ENCODE data around the gene GABRG3.

GABRG3 gene

DNA sequence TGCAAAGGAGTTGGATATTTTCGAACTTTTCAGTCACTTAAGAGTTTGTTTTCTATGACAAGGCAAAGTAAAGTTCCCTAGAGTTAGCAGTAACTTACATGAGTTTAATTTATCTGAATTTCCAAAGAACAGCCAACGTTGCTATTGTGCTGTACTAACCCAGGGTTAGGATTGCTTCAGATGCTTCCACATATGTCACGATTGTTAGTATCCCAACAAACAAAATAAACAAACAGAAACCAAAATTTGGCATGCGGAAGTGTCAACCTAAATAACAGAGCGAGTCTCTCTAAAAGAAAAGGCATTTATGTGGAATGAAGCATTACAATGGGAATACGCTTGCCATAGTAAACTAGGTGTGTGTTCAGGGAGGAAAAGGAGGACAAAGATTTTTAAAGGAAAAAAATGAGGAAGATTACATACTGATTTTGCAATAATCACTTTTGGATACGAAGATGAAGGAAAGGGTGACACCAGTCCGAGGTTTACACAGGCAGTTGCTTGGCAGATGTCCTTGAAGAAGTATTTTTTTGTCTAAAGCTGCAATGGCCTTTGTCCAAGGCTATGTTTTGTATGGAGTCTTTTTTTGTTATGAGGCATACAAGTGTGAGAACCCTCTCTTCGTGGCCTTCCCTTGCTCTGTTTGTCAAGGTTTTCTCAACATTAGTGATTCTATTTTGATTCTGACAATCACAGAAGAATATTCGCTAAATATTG lies 267.9 kb downstream of the GABRG3 start:
- no peak overlapping the region for H3K4me3 ChIP-seq (ENCODE audit: control insufficient read depth, low read depth, low read length)
- TF ChIP-seq, protein P1, sequence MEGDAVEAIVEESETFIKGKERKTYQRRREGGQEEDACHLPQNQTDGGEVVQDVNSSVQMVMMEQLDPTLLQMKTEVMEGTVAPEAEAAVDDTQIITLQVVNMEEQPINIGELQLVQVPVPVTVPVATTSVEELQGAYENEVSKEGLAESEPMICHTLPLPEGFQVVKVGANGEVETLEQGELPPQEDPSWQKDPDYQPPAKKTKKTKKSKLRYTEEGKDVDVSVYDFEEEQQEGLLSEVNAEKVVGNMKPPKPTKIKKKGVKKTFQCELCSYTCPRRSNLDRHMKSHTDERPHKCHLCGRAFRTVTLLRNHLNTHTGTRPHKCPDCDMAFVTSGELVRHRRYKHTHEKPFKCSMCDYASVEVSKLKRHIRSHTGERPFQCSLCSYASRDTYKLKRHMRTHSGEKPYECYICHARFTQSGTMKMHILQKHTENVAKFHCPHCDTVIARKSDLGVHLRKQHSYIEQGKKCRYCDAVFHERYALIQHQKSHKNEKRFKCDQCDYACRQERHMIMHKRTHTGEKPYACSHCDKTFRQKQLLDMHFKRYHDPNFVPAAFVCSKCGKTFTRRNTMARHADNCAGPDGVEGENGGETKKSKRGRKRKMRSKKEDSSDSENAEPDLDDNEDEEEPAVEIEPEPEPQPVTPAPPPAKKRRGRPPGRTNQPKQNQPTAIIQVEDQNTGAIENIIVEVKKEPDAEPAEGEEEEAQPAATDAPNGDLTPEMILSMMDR (IDR thresholded peaks at IDR 0.05; ENCODE audit: control insufficient read depth, insufficient read depth, low read depth, low read length, missing control alignments): no peak
- no peak for DNase-seq (ENCODE audit: low read depth)

DNA sequence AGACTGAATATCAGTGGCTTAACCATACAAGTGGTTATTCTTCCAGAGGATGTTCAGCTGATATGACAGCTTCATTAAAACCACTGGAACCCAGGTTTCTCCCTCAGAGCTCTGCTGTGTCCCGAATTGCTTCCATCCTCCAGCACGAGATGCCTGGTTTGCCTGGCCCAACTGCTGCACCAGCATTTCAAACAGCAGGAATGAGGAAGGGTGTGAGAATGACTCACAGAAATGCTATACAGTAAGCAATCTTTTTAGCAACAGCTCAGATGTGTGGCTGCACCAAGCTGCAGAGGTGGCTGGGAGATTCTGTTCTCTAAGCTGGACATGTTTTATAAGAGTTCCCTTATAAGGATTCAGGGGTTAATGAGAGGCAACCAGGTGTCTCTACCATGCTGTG lies 271.0 kb downstream of the GABRG3 start:
- DNase-seq (ENCODE audit: low read depth): no peak
- TF ChIP-seq, protein P1 (IDR thresholded peaks at IDR 0.05; ENCODE audit: control insufficient read depth, insufficient read depth, low read depth, low read length, missing control alignments): no peak

DNA sequence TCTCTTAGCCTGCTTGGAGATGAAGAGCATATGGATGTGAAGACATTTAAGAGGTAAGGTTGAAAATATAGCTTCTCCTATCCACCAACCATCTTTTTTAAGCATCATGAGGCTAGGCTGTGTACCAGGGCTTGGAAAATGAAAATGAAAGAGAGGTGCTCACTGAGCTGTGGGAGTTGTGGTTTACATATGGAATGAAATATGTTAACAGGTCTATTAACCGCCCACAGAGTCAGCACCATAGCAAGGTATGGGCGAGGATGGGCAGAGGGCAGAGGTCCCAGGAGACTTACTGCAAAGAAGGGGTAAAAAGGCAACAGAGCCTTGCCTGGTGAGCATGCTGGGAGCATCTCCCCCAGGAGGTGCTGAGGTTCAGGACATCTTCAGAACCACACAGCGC lies 273.1 kb downstream of the GABRG3 start:
- H3K4me3 ChIP-seq (ENCODE audit: control insufficient read depth, low read depth, low read length): no peak overlapping the region
- no peak for DNase-seq (ENCODE audit: low read depth)
- TF ChIP-seq, protein P1 (IDR thresholded peaks at IDR 0.05; ENCODE audit: control insufficient read depth, insufficient read depth, low read depth, low read length, missing control alignments): no peak

More for the DNA sequence above, 271.0 kb downstream of the GABRG3 start:
- H3K4me3 ChIP-seq (ENCODE audit: control insufficient read depth, low read depth, low read length): no peak overlapping the region

DNA sequence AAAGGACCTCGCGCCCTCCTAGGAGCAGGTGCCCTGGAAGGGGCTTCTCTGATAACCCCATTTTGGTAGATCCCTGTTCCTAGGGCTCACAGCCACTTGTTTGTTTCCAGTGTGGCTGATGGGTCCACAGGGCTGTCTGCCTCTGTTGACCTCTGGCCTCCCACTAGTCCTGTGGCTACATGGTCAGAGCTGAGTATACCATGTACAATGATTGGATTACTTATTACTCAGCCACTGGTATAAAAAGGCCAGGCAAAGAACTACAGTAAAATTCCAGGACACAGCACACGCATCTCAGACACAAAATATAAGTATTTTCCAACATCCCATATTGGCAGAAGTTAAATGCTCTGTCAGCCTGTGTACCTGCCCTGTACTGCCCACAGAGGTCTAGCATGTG lies 277.3 kb downstream of the GABRG3 start:
- H3K4me3 ChIP-seq (ENCODE audit: control insufficient read depth, low read depth, low read length): no peak overlapping the region
- no peak for DNase-seq (ENCODE audit: low read depth)
- TF ChIP-seq, protein P1 (IDR thresholded peaks at IDR 0.05; ENCODE audit: control insufficient read depth, insufficient read depth, low read depth, low read length, missing control alignments): no peak

DNA sequence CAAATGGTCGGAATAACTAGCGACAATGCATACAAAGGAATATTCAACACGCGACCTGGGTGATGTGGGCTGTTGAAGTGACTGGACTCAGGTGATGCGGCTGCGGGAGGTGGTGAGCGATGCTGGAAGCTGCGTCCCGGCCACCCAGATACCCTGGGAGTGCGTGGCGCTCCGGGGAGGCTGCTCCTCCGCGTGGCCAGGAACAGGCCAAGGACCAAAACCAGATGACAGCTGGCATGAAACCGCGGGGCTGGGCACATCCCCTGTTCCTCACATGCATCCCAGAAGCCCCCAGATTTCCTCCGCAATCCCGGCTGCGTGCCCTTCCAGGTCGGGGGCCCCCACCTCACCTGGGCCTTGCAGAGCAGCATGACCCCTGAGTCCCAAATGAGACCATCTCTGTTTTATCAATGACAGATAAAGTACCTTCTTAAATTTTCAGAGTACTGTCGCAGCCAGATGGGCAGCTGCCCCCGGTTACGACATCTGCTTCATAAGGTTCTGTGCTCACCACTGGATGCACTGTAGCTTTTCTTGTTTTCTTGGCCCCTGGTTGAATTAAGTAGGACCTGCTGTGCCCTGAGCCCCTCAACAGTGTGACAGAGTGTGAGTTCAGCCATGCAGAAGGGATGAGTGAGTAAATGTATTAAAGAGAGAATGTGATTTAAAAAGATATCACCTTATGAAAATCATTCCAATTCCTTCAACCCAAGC lies 278.2 kb downstream of the GABRG3 start:
- H3K4me3 ChIP-seq (ENCODE audit: control insufficient read depth, low read depth, low read length): no peak overlapping the region
- no peak for DNase-seq (ENCODE audit: low read depth)
- TF ChIP-seq, protein P1 (IDR thresholded peaks at IDR 0.05; ENCODE audit: control insufficient read depth, insufficient read depth, low read depth, low read length, missing control alignments): no peak

DNA sequence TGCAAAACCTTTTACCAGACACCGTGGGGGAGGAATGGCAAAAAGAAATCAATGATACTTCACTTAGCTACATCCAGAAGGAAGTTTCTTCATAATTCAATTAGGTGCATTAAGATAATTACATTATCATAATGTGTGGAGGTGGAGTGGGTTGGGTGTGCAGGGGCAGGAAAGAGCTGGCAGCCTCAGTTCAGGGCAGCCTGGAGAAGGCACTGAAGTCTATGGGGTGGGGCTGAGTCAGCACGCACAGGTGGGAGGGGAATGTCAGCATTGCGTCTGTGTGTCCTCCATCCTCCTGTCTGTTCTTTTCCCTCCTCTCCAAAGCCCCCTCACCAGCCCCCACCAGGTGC lies 278.8 kb downstream of the GABRG3 start:
- TF ChIP-seq, protein P1 (IDR thresholded peaks at IDR 0.05; ENCODE audit: control insufficient read depth, insufficient read depth, low read depth, low read length, missing control alignments): no peak
- no peak overlapping the region for H3K4me3 ChIP-seq (ENCODE audit: control insufficient read depth, low read depth, low read length)
- DNase-seq (ENCODE audit: low read depth): no peak
